ENCODE measurements around the gene PPCS.

- TF ChIP-seq CTCF (IDR thresholded peaks at IDR 0.05) = no peak
- TF ChIP-seq POLR2AphosphoS5 (IDR thresholded peaks at IDR 0.05) = no peak
- TF ChIP-seq POLR2A (IDR thresholded peaks at IDR 0.05) = no peak
These were observed 24.8 kb upstream of the PPCS start for GRCh38 chr1:42431514-42431913.

Data from sigmoid colon (tissue), 4 donors.